Activated CD4-positive, CD25-positive, alpha-beta regulatory T cell (primary cell): ENCODE data around the gene CARD10.

ENCODE experiments used
- DNase-seq, 4 experiments: peaks; one replicate each; lab custom pipeline; 2025; lab: John Stamatoyannopoulos, UW

Gene CARD10, protein sequence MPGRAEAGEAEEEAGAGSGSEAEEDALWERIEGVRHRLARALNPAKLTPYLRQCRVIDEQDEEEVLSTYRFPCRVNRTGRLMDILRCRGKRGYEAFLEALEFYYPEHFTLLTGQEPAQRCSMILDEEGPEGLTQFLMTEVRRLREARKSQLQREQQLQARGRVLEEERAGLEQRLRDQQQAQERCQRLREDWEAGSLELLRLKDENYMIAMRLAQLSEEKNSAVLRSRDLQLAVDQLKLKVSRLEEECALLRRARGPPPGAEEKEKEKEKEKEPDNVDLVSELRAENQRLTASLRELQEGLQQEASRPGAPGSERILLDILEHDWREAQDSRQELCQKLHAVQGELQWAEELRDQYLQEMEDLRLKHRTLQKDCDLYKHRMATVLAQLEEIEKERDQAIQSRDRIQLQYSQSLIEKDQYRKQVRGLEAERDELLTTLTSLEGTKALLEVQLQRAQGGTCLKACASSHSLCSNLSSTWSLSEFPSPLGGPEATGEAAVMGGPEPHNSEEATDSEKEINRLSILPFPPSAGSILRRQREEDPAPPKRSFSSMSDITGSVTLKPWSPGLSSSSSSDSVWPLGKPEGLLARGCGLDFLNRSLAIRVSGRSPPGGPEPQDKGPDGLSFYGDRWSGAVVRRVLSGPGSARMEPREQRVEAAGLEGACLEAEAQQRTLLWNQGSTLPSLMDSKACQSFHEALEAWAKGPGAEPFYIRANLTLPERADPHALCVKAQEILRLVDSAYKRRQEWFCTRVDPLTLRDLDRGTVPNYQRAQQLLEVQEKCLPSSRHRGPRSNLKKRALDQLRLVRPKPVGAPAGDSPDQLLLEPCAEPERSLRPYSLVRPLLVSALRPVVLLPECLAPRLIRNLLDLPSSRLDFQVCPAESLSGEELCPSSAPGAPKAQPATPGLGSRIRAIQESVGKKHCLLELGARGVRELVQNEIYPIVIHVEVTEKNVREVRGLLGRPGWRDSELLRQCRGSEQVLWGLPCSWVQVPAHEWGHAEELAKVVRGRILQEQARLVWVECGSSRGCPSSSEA

DNA sequence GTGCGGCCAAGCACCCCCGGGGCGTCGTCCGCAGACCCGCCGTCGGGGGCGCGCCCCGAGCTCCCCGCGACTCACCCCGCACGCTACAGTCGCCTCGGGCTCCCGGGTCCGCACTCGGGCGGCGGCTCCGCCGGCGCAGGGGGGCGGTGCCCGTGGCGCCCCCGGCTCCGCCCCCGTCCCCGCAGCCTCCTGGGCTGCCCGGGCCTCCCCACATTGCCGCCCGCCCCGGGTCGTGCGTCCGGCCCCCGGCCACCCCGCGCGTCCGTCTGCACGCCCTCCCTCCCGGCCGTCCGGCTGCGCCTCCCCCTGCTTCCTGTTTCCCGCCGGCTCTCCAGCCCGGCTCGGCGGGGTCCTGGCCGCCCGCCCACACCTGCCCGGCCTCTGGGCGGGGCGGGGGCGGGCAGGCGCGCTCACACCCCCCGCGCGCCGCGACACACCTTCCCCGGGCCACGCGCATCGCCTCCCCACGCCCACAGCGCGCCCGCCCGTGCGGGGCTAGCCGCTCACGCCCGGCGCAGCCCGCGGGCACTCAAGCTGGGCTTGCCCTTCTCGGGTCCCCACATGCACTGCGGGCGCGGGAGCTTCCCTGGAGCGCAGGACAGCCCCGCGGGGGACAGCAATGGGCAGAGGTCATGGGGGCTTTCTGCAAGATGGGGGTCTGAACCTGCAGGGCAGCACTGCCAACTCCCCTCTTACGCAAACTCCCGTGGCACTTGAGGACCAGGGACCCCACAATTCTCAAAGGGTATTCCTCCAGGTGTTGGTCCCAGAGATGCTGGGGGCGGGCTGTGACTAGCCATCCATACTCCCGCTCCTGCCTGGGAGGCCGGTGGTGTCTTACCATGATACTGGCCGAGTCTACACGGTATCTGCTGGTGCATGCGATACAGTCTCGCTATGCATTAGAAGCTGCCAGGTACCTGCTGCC, at the start of gene CARD10:
TSS of gene CARD10 (minus strand) at position 148 of the 928 bp plus-strand sequence. CDS start 215 bp downstream, outside the sequence.
- DNase-seq = no peak

DNA sequence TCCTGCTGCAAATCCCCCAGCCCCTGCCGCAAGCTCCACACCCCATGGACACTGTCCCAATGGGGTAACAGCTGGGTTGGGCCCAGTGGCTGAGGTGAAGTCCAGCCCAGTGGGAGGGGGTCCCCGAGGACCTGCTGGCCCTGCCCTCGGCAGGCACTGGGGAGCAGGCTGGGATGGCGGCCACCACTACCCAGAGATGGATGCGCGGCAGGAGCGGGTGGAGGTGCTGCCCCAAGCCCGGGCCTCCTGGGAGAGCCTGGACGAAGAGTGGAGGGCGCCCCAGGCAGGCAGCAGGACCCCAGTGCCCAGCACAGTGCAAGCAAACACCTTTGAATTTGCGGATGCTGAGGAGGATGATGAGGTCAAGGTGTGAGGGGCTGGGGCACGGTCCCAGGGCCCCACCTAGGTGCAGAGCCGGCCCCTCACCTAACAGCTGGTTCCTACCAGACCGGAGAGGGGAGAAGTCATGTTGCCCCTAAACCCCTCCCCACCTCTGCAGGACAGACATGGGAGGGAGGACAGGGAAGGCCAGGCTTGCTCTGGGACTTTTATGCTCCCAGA, 49.3 kb upstream of the CARD10 start:
- DNase-seq = no peak

DNA sequence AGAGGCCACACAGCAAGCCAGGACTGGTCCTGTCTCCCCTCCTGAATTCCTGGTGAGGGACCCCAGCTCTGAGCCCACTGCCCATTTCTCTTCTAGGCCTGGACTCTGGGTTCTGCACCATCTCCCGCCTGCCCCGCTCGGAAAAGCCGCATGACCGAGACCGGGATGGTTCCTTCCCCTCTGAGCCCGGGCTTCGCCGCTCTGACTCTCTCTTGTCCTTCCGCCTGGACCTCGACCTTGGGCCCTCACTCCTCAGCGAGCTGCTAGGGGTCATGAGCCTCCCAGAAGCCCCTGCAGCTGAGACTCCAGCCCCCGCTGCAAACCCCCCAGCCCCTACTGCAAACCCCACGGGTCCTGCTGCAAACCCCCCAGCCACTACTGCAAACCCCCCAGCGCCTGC, 48.8 kb upstream of the CARD10 start:
- DNase-seq = no peak

DNA sequence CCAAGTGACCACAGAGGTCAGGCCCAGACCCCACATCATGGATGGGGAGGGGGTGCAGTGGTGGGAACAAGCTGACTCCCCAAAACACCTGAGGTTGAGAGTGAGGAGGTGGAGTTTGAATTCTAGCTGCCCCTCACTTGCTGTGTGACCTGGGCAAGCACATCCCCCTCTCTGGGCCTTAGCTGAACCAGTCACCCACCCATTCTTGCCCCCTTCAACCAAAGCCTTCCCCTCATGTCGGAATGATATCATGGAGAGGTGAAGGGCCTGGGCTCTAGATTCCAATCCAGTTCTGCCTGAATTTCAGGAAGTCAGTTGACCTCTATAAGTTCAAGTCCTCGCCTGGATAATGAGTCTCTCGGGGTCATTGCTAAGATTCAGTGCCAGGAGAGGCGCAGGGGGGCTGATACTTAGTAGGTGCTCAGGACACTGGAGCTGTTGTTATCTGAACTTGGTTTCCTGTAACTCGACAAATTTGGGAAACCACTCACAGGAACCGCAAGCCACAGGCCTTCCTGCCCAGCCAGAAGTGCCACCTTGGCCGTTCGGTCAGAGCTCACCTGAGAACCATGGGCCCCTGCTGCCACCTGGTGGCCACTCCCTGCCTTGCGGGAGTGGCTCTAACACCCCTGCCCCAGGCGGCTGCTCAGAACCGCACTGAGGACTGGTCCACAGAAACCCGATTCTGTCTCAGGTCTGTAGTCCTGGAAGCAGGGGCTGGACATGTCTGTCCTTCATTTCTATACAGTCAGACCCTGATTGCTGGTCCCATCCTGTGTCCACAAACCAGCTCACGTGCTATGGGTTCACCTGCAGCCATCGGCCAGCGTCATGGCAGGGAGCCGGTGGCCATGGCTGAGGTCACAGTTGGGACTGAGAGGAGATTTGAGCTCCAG, 47.9 kb upstream of the CARD10 start:
- DNase-seq = peak; percentile 76 to 89 (median 85)

DNA sequence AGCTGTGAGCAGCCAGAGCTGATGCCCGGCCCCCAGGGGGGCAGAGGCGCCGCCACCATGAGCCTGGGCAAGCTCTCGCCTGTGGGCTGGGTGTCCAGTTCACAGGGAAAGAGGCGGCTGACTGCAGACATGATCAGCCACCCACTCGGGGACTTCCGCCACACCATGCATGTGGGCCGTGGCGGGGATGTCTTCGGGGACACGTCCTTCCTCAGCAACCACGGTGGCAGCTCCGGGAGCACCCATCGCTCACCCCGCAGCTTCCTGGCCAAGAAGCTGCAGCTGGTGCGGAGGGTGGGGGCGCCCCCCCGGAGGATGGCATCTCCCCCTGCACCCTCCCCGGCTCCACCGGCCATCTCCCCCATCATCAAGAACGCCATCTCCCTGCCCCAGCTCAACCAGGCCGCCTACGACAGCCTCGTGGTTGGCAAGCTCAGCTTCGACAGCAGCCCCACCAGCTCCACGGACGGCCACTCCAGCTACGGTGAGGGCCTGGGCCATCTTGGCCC, 47.2 kb upstream of the CARD10 start:
- DNase-seq = peak in 1 of 4 experiments; percentile 24

DNA sequence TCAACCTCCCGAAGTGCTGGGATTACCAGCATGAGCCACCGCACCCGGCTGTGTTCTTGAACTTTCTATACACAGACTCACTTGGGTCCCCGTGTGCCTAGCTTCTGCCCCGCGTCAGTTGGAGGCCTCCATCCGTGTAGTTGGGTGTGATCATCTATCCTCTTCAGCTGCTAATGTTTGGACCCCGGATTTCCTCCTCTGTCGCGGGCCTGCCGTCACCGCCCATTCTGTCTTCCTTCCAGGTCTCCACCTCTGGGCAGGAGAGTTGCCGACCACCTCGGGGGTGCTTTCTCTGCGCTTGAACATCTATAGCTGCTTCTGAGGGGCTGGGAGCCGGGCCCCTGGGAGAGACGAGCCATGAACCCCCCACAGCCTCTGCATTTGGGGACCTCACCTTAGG, 46.6 kb upstream of the CARD10 start:
- DNase-seq = no peak

DNA sequence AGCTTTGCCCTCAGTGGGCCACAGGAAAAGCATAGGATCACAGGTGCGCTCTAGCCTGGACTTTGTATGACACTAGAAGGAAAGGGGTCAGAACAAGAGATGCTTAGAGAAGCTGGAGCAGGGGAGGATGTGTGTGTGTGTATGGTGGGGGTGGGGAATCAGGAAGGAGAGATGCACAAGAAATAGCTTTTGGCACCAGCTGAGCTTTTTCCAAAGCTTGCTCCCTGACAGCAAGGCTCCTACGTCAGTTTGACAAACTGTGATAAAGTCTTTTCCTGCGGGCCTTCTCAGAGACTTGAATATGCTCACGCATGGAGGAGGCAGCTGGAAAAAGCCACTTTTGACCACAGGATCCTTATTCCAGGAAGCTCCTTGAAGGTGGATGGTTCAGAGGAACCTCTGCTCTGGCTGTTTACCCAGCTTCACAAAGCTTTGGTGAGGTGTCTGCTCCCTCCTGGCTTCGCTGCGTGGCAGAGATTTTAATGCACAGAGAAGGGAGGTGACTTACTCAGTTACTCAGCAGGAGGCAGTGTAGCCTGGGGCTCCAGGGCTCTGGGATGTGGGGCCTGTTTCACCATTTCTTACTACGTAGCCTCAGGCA, 45.0 kb upstream of the CARD10 start:
- no peak for DNase-seq

DNA sequence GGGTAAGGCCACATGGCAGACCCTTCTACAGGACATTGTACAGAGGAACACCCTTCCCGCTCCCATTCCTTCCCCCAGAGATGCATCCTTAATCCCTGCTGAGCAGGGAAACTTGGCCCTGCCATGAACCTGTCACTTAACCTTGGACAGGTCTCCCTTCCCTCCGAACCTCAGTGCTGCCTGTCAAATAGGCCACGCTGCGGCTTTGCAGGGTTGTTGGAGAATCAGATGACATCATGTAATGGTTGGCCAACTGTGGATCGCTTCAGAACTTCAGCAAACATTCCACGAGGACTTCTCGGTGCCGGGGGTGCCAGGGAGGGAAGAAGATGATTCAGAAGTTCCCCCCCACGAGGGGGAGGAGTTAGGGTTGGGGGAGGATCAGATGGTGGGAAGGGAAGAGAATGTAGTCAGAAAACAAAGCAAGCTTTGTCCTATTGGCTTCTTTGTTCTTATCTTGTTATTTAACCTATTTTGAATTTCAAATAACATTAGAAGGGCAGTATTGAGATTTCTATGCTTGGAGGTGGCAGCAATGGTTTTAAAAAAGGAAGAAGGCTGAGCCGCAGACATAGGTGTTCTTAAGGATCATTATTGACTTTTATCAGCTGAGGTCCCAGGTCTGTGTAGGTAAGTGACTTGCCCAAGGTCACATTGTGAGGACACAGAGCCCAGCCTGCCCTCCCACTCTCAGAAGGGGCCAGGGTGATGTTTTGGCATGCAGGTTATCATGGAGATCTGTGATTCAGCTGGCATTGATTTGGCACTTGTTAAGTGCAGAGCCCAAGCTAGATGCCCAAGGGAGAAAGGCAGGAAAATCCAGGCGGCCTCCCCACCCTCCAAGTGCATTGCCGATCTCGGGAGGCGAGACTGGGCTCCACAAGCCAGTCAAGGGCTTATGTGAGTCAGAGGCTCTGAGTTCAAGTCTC, 44.2 kb upstream of the CARD10 start:
- DNase-seq = no peak

DNA sequence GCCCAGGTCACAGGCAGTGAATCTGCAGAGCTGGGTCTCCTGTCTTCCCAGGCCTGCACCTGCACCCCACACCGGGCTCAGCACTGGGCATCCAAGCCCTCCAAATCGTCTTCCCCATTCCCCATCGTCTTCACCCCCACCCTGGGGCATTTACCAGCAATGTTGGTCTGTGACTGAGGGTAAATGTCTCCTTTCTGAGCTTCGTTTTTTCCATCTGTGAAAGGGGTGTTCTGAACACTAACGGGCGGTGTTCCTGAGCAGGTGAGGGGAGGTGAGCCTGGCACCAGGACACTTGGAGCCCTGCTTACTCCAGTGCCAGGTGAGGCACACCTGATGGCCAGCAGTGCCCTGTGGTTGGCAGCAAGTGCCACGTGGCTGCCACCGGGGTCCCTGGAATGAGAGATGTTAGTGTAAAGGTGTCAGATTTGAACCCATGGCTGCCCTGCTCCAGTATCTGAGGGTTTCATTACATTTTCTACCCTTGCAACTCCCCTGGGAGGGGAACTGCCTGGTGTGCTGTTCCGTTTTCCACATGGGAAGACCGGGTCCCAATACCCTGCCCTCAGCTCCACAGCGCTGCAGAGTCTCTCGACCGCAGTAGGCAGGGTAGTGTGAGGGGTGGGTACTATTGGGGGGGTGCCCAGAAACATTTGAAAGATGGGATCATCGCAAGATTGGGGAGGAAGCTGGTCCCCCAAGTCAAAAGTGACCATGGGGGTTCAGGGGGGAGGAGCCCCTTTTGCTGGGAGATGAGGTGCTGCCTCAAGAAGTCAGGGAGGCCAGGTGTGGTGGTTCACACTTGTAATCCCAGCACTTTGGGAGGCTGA, 43.0 kb upstream of the CARD10 start:
- DNase-seq = no peak

DNA sequence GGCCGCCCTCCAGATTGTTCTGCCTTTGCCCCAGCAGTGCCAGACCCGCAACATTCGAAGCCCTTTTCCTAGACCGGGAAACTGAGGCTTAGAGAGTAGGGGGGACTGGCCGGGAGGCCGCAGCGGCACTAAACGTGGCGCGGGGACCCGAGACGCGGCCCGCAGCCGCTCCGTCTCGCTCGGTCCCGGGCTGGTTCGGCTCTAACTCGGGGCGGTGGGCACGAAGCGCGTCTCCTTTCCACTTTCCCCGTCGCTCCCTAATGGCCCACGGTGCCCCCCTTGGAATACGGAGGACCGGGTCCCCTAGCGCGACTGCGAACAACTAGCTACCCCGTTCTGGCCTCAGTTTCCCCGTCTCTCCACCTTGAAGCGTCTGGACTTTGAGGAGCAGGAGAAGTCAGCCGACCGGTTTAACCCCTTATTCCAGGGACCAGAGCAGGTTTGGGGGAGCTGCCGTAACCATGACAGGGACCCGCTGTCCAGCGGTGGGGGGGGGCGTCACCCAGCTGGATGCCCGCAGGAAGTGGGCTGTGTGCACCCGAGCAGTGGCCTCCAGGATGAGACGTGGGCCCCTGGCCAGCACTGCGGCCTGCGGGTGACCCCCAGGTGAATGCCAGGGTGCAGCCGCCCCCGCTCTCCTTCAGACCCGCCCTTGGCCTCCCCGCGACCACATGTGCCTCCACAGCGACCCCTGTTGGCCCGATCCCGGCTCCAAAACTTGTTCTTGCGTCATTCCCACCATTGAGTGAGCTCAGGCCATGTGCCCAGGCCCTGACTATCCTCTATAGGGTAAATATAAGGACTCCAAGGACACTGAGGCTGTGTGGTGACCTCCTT, 42.2 kb upstream of the CARD10 start:
- DNase-seq = peak; percentile 39 to 77 (median 56)

DNA sequence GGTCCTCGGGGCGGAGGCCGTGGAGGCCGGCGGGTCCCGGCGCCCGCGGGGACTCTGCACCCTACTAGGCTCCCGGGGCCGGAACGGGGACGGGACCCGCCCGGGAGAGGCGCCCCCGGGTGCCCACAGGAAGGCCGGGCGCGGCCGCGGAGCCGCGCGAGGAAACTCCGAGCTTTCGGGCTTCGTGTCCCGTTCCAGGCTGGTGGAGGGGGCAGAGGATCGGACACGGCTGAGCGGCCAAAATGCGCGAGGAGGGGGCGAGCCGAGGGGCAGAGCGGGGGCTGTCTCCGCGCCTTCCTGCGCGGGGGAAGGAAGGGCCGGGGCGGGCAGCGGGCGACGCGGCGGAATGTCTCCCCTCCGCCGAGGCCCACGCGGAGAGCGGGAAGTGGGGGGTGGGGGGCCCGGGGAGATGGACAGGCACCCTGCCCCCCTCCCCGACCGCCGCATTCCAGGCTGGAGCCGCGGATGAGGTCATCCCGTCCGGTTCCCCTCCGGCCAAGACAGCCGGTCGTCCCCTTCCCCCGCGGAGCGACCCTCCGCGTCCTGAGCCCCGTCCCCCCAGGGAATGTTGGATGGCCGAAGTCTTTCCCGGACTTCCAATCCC, 41.5 kb upstream of the CARD10 start:
- DNase-seq = no peak

DNA sequence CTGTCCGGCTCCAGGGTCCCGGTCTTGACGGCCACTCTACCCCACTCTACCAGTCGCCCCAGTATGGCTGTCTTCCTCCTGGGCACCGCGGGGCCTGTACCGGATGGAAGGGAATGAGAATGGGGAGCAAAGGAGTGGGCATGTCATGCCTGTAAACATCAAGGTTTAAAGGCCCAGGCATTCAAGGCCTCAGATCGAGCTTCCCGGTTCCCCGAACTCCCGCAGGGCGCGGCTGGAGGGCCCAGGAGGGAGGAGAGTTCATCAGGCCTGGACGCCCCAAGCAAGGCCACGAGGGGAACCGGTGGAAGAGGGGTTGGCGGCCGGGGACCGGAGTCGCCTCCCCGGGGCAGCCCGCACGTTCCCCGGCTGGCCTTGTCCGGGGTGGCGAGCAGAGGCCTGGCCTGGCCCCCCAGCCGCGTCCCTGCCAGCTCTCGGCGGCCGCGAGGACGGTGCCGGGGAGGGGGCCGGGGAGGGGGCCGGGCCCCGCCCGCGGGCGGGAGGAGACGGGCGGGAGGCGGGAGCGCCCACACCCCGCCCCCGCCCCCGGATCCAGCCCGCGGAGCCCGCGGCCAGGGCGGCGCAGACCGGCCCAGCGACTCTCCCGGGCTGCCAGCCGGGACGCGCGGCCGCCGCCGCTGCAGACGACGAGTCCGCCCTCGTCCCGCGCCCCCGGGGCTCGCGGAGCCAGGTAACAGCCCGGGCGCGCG, 40.8 kb upstream of the CARD10 start, which contains the start of gene CDC42EP1:
TSS of gene CDC42EP1 (plus strand) at position 580 of the 707 bp plus-strand sequence. CDS start 5,870 bp downstream, outside the sequence.
- no peak for DNase-seq

DNA sequence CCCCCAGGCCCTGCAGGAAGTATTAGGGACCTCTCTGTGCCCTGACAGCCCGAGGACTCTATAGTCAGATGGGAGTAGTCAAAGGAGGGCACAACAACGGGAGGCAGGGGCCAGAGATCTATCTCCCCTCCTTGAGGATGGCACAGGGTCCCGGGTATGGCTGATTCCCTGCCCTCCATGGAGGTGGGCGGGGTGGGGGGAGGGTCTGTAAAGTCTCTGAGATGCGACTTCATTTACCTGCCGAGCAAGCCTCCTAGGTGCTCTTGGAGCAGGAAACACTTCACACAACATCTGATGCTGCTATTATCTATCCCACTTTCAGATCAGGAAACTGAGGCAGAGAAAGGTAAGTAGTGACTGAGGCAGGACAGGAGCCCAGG, 40.3 kb upstream of the CARD10 start:
- no peak for DNase-seq

DNA sequence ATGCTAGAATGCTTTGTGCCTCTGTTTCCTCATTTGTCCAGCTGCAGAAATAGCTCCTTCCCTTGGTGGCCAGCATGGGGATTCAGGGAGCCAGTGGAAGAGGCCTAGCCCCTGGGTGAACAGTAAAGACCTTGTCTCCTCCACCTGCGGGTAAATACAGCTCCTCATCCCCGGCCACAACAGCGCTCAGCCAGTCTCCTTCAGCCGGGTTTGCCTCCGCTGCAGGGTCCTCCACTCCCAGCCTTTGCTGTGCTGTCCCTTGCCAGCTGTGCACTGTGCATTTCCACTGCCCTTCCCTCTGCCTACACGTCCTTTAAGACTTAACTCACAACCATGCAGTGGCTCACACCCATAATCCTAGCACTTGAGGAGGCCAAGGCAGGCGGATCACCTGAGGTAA, 39.6 kb upstream of the CARD10 start:
- no peak for DNase-seq

DNA sequence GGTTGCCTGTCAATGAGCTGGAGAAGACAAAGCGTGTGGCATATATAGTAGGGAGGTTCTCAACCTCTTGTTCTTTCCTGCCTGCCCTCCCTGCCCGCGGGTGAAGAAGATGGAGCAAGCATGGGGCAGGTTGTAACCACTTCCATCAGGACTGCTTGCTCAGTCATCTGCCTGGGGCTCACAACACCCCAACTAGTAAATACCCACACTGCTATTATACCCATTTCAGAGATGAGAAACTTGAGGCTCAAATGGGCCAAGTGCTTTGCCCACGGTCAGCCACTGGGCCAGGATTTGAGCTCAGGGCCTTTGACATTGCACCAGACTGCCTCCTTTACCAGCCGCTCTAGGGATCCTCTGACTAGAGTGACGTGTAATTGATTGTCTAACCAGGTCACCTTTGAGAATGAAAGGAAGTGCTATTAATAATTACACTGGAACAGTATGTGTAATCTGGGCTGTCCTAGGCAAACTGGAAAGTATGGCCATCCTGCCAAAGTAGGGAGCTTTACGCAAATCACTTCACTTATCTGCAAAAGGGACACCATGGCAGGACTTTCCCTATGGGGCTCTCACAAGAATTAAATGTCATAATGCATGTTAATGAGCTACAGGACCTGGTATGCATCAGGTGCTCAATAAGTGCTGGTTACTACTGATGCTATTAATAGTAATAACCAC, 38.2 kb upstream of the CARD10 start:
- DNase-seq = no peak
